HL-60 (cell line): Measurements from ENCODE around the gene DPP10.

Source experiments
- CTCF ChIP-seq: IDR thresholded peaks from one replicate; pipeline ENCODE4 v1.5.1; 2011; ENCODE audit warnings: low read length, control low read depth, inconsistent platforms; ENCODE audit not compliant: insufficient read depth
- POLR2AphosphoS5 ChIP-seq: IDR thresholded peaks from 2 replicates; pipeline ENCODE4 v1.6.1; 2012; ENCODE audit warnings: low read depth
- REST ChIP-seq: IDR thresholded peaks from 2 replicates; pipeline ENCODE4 v1.6.1; 2012; ENCODE audit warnings: low read depth; ENCODE audit not compliant: insufficient replicate concordance
- SPI1 ChIP-seq: IDR thresholded peaks from 2 replicates; pipeline ENCODE4 v1.6.1; 2012; ENCODE audit warnings: low read depth, mild to moderate bottlenecking, borderline replicate concordance

GRCh38 chr2:115285416-115285815 lies 843.0 kb downstream of the DPP10 start:
- TF ChIP-seq CTCF (no peak), POLR2AphosphoS5 (no peak), REST (no peak), SPI1 (no peak)
